ENCODE data around the gene PAIP2. TPM values are rescaled to one million over a fixed set of nuclear protein-coding genes. Genes with fewer than 3 reads are reported as not detected.
A peak's percentile ranks its signal among the peaks of the same experiment; 100 is the strongest.

Gene PAIP2
- total and polyA plus RNA-seq, 2 of the 4 experiments (the other 2 are of a cell fraction) = 41.9 to 59.5 TPM

DNA sequence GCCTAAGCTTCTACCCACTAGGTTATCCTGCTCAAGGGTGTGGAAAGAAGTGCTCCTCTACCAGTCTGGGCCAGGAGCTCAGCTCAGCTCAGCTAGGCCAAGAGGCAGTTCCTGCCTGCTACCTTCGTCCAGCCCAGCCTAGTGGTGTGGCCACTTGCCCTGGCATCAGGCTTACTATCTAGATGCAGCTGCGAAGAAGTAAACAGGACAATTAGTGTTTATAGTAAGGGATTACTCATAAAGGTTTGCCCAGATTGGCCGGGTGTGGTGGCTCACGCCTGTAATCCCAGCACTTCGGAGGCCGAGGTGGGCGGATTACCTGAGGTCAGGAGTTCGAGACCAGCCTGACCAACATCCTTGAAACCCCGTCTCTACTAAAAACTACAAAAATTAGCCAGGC is 75.0 kb downstream of the PAIP2 start:
- Histone ChIP-seq H3K4me1 (ENCODE audit: control insufficient read depth, insufficient read depth, low read length) (peaks cover 7% of the 10 kb centered on the region; the same call in 1 of the 2 replicates), H3K9ac (ENCODE audit: low read depth, low read length) (no peak overlapping the region), H3K27ac (ENCODE audit: insufficient read depth, low read length) (no peak overlapping the region), H2BK120ac (ENCODE audit: low read depth, low read length) (no peak overlapping the region), H3K4me2 (ENCODE audit: low read depth, low read length) (no peak overlapping the region), H3K4ac (ENCODE audit: low read depth, low read length) (no peak overlapping the region), H4K20me1 (ENCODE audit: insufficient read depth, low read length) (no peaks in the 10 kb centered on the region), H3K79me1 (ENCODE audit: low read depth in 1 of 2, low read length in 2 of 2) (no peaks in the 10 kb centered on the region), H3K9me1 (ENCODE audit: insufficient read depth, low read length) (no peaks in the 10 kb centered on the region), H3K4me3 (ENCODE audit: insufficient read depth, low read depth, low read length) (no peak overlapping the region), H3K23ac (ENCODE audit: low read depth, low read length) (no peak overlapping the region), H2BK20ac (ENCODE audit: low read depth, low read length) (no peak overlapping the region), H3K36me3 (ENCODE audit: control insufficient read depth, insufficient read depth, low read length) (peaks cover 23% of the 10 kb centered on the region), H4K5ac (ENCODE audit: low read depth, low read length) (no peak overlapping the region), H2AK9ac (replicated peaks; ENCODE audit: low read depth, low read length, poor library complexity) (no peak overlapping the region), H3K18ac (ENCODE audit: low read depth, low read length) (no peak overlapping the region), H2BK5ac (ENCODE audit: low read depth, low read length, poor library complexity, severe bottlenecking) (no peak overlapping the region), H3K56ac (ENCODE audit: extremely low read depth, insufficient read depth, low read length) (no peak overlapping the region), H2AFZ (replicated peaks; ENCODE audit: low read length, poor library complexity) (no peak overlapping the region), H3K9me3 (ENCODE audit: control insufficient read depth, insufficient read depth, low read length) (no peaks in the 10 kb centered on the region), H2BK15ac (ENCODE audit: low read depth, low read length) (no peak overlapping the region), H4K91ac (ENCODE audit: insufficient read depth, low read depth, low read length) (no peak overlapping the region), H4K8ac (ENCODE audit: low read depth in 2 of 2, low read length in 2 of 2) (no peak overlapping the region), H3K14ac (replicated peaks; ENCODE audit: low read depth, low read length) (0 out of 2 replicates have a peak overlapping the region, but pooled peaks have one; percentile 14), H2AK5ac (ENCODE audit: low read depth, low read length) (no peak overlapping the region), H3K27me3 (ENCODE audit: control insufficient read depth, insufficient read depth, low read length) (no peaks in the 10 kb centered on the region)
- WGBS, 2 experiments (ENCODE audit: extremely low coverage in 2 of 2, insufficient read length in 1 of 2) = no CpG with 5 or more reads among the region's 9 CpGs
- CTCF ChIA-PET = no interaction called here
- POLR2A ChIA-PET (ENCODE audit: unreplicated experiment) = no interaction called here
- intact Hi-C loops (cut with micrococcal nuclease) = no loop called here
- peak; percentile 40; the same call in 1 of the 2 replicates for ATAC-seq (ENCODE audit: low read depth)
- no peak for DNase-seq
- no TSS peak for BruUV-seq (replicated peaks)
- in situ Hi-C loops (cut with MboI; ENCODE audit: low sequenced_read_pairs) = no loop called here
- dilution Hi-C loops (cut with HindIII; ENCODE audit: low sequenced_read_pairs, unreplicated experiment) = loop anchor here (25.0 kb wide), 1 partner anchor 96 kb away; no protein-coding TSS in a partner anchor
- TF ChIP-seq, protein P1, sequence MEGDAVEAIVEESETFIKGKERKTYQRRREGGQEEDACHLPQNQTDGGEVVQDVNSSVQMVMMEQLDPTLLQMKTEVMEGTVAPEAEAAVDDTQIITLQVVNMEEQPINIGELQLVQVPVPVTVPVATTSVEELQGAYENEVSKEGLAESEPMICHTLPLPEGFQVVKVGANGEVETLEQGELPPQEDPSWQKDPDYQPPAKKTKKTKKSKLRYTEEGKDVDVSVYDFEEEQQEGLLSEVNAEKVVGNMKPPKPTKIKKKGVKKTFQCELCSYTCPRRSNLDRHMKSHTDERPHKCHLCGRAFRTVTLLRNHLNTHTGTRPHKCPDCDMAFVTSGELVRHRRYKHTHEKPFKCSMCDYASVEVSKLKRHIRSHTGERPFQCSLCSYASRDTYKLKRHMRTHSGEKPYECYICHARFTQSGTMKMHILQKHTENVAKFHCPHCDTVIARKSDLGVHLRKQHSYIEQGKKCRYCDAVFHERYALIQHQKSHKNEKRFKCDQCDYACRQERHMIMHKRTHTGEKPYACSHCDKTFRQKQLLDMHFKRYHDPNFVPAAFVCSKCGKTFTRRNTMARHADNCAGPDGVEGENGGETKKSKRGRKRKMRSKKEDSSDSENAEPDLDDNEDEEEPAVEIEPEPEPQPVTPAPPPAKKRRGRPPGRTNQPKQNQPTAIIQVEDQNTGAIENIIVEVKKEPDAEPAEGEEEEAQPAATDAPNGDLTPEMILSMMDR (conservative IDR thresholded peaks at IDR 0.05; ENCODE audit: low read depth, low read length) = no peak
- TF ChIP-seq SMC3 (IDR thresholded peaks at IDR 0.05; ENCODE audit: low read depth, low read length) (no peak), CHD1 (IDR thresholded peaks at IDR 0.05; ENCODE audit: low read depth, low read length) (no peak), MAFK (IDR thresholded peaks at IDR 0.05; ENCODE audit: low read depth, low read length) (no peak), RAD21 (IDR thresholded peaks at IDR 0.05; ENCODE audit: low read length) (no peak), POLR2A (IDR thresholded peaks at IDR 0.05; ENCODE audit: low read depth, low read length) (no peak), BHLHE40 (IDR thresholded peaks at IDR 0.05; ENCODE audit: low read depth, low read length) (no peak), MAZ (IDR thresholded peaks at IDR 0.05; ENCODE audit: borderline replicate concordance, low read depth, low read length) (no peak), CEBPB (IDR thresholded peaks at IDR 0.05; ENCODE audit: low read depth, low read length) (no peak), RFX5 (IDR thresholded peaks at IDR 0.05; ENCODE audit: low read depth, low read length) (no peak), RCOR1 (IDR thresholded peaks at IDR 0.05; ENCODE audit: insufficient replicate concordance, low read length) (no peak), NFE2L2 (IDR thresholded peaks at IDR 0.05; ENCODE audit: low read depth, low read length) (no peak), MXI1 (IDR thresholded peaks at IDR 0.05; ENCODE audit: borderline replicate concordance, low read depth, low read length) (no peak), FOS (IDR thresholded peaks at IDR 0.05; ENCODE audit: low read depth, low read length) (no peak)
- TF ChIP-seq, protein P2, sequence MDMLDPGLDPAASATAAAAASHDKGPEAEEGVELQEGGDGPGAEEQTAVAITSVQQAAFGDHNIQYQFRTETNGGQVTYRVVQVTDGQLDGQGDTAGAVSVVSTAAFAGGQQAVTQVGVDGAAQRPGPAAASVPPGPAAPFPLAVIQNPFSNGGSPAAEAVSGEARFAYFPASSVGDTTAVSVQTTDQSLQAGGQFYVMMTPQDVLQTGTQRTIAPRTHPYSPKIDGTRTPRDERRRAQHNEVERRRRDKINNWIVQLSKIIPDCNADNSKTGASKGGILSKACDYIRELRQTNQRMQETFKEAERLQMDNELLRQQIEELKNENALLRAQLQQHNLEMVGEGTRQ (IDR thresholded peaks at IDR 0.05; ENCODE audit: low read depth, low read length) = no peak
- TF ChIP-seq, protein P3, sequence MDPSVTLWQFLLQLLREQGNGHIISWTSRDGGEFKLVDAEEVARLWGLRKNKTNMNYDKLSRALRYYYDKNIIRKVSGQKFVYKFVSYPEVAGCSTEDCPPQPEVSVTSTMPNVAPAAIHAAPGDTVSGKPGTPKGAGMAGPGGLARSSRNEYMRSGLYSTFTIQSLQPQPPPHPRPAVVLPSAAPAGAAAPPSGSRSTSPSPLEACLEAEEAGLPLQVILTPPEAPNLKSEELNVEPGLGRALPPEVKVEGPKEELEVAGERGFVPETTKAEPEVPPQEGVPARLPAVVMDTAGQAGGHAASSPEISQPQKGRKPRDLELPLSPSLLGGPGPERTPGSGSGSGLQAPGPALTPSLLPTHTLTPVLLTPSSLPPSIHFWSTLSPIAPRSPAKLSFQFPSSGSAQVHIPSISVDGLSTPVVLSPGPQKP (IDR thresholded peaks at IDR 0.05; ENCODE audit: borderline replicate concordance, low read depth, low read length) = no peak

Measured in IMR-90 (cell line).